Hindlimb muscle (tissue), 1 donor: Measurements from ENCODE around the gene ARHGAP6. TPM values are rescaled to one million over a fixed set of nuclear protein-coding genes. Genes with fewer than 3 reads are reported as not detected.
"Not testable (repeated sequence)": the region's sequence is repeated elsewhere in the genome, so short reads cannot be mapped to it uniquely, and the experiment has no call there.

ENCODE experiments used
- DNase-seq: peaks from one replicate; pipeline ENCODE4 v3.0.0-alpha.2; 2013
- polyA plus RNA-seq: library from polyadenylated mRNA; unstranded; fragments of 120-200 nt; gene quantifications from one replicate; pipeline ENCODE4 v1.2.1, GENCODE V29; 2013; ENCODE audit not compliant: insufficient read length

Gene ARHGAP6
- polyA plus RNA-seq, 1 donor: 12.8 TPM

DNA sequence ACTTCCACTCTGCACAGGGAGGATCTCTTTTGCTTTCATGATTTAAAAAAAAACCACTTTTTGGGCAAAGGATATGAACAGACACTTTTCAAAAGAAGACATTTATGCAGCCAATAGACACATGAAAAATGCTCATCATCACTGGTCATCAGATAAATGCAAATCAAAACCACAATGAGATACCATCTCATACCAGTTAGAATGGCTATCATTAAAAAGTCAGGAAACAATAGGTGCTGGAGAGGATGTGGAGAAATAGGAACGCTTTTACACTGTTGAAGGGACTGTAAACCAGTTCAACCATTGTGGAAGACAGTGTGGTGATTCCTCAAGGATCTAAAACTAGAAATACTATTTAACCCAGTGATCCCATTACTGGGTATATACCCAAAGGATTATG lies 87.4 kb downstream of the ARHGAP6 start:
- not testable (repeated sequence) for DNase-seq

DNA sequence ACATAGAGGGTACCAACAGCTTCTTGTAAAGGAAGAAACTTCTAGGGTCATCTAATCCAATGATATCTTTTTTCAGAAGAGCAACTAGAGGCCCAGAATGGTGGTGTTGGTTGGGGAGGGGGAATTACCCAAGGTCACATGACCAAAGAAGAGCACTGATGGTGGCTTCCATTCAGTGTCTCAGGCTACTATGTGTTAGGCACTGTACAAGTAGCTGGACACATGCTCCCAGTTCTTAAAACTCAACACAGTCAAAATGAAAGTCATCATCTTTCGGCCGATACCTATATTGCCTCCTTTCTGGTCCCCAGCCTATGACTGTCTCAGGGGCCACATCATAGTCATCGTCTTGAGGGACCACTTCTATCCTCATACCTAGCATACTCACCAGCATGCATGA lies 88.1 kb downstream of the ARHGAP6 start:
- no peak for DNase-seq

DNA sequence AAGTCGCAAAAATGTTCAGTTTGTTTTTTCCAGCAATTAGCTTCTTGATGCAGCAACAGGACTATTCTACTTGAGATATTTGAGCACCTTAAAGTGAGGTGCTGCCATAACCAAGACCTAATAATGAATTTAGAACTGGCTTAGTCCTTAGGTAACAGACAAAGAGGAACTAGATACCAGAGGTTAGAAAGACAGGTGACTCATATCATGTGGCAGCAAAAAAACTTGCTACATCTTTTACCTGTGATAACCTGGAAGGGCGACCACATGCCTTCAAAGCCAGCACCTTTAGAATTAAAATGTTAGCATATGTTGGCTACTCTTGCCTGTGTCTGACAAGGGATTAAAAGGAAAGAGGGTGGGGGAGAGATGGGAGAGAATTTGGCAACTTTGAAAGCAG lies 90.4 kb downstream of the ARHGAP6 start:
- no peak for DNase-seq

DNA sequence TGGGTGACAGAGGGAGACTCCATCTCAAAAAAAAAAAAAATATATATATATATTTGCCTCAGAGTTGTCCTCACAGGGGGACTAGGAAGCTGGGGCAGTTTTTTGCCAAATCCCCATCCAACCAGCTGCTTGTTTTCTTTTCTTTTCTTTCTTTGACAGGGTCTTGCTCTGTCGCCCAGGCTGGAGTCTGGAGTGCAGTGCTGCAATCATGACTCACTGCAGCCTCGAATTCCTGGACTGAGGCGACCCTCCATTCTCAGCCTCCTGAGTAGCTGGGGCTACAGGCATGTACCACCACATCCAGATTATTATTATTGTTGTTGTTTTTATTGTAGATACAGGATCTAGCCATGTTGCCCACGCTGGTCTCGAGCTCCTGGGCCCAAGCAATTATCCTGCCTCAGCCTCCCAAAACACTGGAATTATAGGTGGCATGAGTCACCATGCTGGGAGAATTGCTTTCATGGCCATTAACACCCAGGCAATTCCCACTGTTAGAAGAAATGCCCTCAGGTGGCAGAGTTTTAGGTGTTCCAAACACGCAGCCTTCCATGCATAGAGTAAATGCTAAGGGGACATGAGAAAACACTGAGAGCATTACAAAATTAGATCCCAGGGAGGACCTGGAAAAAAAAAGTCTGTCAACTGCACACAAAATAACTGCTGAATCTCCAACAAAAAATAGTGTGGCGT lies 98.0 kb downstream of the ARHGAP6 start:
- DNase-seq: no peak

DNA sequence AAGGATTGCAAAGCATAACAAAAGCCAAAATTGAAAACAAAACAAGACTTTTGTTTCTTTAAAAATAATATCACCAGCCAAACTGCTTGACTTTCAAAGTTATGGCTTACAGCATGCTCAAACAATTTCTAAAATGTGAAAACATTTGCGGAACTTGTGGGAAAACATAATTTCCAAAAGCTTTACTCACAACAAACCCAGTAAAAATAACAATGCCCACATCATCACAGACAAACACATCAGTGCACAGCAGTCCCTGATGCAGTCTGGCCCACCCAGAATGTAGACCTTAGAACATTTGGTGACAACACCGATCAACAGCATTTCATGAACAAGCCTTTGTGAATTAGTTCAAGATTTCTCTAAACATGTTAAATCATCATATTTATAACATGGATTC lies 98.9 kb downstream of the ARHGAP6 start:
- DNase-seq: no peak

DNA sequence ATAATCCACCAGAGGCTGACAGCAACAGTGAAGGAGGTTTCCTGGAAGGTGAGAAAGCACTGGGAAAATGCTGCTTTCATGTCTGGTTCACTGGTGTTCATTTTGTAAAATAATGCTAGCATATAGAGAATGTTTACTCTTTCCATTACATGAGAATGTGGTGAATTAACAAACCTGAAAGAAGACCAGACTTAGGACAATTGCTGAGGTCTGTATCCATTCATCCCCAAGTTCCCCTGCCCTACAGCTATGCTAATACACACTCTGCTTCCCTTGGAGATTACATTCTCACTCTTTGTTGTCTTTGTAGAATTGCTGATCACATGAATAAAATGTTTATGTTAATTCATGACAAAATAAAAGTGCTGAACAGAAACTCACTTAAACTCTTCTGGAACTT lies 99.5 kb downstream of the ARHGAP6 start:
- no peak for DNase-seq

DNA sequence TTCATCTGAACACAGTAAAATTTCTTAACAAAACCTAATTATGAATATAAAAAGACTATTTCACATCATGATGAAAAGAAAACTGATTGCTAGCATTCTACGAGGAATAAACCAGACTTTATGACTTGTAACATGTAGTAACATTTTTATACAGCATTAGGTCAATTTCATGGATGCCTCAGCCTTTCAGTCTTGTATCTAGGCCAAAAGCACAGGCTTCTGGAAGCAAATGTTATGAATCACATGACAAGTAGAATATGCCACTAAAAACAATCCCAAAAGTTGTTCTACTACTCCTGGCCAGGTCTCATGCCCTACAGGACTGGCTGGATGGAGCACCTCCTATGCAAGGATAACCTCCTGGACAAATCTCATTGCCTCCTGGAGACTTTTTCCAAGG lies 101.2 kb downstream of the ARHGAP6 start:
- DNase-seq: no peak

DNA sequence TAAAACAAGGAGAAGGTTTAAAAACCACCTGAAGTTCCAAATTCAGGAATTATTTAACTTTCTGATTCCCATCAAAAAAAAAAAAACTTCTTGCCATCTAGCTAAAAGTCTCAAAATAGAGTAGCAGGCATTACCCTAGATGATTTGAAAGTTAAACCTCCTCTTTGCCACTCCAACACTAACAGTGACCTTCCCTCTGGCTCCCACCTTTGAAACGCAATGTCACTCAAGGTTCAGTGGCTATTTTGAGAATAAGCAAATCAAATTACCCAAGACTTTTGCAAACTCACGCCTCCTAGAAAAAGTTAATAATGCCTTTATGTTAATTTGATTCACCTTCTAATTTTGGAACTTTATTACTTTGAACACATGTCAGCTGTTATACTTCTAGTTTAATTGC lies 103.2 kb downstream of the ARHGAP6 start:
- no peak for DNase-seq

DNA sequence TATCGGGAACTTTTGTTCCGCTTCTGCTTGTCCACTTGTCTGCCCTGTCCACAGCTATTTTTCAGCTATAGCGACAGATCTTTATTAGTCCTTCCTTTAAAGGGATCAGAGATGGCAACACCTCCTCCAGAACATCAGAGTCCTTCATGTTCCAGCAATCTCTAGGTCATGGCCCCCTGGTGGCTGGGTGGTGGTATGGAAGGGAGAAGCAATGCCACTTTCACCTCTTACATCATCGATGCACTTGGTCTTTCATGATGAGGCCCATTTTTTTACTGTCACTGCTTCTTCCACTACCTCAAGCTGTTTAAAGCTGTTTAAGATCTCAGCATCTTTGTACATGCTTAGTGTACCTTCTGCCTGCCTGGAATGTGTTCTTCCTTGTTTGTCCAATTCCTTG lies 106.7 kb downstream of the ARHGAP6 start:
- no peak for DNase-seq

DNA sequence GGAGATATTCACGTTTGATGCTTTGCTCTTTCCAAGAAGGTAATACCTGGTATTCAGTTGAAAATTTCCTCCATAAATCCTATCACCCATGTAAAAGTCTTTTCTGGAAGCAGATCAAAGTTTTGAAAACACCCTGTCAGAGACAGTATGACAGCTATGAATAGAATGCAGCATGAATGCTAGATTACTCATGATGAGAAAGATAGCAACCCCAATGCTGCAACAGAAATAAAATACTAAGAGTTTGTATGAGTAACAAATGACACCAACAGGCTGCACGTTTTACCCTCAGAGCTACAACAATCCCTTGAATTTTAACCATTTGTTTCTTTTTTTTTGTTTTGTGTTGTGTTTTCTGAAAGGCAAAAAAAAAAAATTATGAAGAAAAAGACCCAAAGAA lies 108.6 kb downstream of the ARHGAP6 start:
- DNase-seq: no peak

DNA sequence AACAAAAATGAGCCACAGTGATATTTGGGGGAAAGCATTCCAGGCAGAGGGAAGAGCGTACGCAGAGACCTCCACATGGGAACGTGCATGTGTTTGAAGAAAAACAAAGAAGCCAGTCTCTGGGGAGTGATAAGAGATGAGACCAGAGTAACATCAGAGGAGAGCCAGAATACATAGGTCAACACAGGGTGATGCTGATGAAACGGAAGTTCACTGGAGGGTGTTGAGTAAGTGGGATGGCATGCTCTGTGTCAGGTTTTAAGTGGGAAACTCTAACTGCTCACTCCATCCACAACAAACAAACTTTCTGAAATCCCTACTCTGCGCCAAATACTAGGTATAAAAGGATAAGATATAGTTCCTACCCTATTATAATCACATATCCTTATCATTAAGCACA lies 110.0 kb downstream of the ARHGAP6 start:
- no peak for DNase-seq

DNA sequence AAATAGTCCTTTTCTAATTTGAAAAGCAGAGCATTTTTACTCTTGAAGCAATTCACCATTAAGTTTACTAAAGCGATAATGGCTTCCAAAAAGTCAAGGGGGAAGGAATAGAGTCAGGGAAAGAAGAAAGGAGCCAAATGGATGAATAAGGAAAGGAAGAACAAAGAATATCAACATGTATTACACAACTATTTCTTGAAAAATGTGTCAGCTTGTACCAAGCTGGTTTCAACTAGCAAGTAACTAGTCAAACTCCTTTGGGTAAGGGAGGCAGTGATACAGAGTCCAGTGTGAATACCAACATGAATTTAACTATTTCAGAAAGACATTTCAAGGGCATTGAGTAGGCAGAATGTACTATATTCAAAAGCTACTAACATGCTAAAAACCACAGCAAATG lies 112.1 kb downstream of the ARHGAP6 start:
- no peak for DNase-seq

DNA sequence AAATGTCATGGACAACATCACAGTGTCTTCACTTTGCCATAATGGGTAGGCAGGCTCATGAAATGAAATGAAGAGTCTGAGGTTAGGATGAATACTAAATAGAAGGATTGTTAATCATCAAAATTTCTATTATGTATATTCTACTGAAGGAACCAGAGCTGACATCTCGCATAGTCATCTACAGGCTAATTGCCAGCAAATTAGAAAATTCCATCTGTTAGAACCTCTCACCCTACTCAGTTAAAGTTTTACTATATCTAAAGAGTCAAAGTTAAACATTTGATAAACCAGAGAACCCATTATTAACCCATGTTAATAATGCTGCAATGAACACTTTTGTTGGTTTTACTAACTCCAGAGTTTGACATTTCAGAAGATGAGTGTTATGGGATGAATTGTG lies 114.6 kb downstream of the ARHGAP6 start:
- DNase-seq: no peak

DNA sequence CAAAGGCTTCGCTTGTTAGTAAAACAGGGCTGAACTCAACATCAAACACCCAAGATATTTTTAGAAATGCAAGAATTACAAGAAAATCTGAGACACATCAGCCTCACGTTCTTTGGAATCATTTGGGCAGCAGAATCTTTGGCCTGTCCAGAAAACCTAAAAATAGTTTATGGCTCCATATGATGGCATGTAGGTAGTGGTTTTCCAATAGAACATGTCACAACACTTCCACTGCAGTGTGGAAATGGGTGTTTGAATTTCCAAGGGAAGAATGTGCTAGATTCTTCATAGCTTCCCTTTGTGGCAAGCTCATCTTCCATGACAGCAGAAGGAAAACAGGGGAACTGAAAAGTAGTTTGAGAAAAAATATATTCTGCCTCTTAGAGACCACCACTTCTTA lies 118.8 kb downstream of the ARHGAP6 start:
- DNase-seq: no peak

DNA sequence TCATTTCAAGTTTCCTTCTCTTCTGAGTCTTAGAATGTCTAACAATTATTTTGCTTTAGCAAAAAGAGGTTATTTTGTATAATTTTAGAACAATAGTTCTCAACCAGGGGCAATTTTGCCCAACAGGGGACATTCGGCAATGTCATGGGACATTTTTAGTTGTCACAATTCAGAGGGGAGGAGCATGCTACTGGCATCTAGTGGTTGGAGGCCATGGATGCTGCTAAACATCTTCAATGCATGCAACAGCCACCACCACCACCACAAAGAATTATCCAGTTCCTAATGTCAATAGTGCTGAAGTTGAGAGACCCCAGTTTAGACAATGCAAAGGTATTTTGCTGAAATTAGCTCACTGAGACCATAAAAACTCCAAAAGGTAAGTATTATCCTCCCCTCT lies 122.5 kb downstream of the ARHGAP6 start:
- no peak for DNase-seq

DNA sequence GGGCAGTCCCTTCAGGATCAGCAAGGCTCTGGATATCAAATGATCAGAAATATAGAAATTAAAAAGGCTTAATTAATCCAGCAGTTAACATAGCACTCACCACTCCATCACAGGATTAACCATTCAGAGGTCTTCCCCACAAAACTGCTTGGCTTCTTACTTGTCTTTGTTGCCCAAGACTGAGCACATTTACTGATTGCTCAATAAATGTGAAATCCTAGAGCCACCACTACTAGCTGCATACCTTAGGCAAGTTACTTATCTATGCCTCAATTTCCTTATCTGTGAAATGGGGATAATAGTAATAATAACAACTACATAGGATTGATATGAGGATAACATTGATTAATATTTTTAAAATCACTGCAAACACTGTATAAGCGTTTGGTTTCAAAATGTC lies 124.2 kb downstream of the ARHGAP6 start:
- no peak for DNase-seq

DNA sequence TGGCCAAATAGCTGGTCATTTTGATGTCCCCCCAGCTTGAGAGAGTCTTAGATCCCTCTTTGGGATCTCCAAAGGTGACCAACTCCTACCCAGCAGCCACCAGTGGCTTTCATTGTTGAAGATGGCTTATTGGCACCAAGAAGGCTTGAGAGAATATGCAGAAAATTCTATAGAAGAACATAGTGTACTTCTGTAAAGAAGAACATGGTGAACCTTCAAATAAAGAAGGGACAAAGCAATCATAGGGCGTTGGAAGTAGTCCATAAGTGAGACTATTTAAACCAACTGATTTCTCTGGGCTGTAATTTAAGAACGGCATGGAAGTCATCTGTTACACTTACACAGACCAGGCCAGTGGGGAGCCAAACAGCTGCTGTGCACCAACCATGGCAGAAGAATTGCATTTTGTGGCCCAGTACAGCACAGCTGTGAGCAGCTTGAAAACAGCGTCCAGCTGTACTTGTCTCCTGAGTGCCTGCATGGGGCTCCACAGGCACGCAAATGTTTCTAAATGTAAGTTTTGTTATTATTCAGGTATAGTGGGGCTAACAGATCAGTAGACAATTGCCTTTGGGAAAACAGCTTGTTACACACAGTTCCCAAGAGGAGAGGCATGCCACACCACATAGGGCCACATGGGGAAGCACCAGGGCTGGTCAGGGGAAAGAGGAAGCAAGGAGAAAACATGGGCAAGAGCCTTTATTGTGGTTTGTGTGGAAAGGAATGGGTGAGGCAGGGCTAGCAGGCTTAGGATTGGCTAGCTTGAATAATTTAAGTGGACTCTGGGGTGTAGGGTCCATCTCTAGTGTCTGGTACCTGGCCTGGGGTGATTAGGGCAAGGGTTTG lies 125.0 kb downstream of the ARHGAP6 start:
- DNase-seq: peak; percentile 16

DNA sequence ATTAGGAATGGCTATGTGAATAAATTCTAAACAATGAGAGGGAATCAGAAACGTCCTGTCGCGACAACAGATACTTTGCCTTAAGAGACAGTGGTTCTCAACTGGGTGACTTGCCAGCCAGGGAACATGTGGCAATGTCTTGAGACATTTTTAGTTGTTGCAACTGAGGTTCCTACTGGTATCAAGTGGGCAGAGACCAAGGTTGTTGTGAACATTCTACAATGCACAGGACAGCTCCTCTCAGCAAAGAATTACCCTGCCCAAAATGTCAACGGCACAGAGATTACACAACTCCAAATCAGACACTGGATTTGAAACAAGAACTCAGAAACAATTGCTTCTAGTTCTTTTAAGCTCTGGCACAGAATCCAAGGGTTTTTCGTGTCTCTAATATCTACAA lies 128.6 kb downstream of the ARHGAP6 start:
- no peak for DNase-seq

DNA sequence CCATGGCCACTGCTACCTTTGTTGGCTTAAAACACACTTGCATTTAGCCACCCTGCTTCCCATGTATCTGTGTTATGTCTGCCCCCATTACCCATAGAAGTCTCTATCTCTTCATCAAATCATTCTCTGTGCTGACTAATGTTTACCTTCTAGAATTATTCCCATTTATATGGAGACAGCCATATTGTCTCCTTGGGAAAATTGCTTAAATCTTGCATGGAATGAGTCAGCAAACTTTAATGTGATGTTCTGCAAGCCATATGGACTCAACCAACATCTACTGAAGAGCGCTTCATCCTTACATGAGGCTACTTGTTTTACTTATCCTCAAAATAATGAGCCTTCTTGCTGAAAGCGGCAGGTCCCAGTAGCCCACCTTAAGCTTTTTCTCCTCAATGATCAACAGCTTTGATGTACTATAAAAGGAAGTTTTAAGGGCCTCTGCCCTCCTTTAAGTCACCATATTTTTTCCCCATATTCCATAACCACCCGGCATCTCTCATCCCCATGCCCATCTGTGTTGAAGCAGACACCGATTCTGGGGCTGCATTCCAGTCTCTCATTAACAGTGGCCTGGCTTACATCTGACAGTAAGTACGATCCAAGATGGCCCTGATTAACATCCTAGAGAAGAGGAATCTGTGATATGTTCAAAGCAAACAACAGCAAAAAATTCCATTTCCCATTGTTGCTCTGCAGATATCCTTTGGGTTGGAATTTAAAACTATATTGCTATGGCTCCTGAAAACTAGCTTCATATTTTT lies 130.4 kb downstream of the ARHGAP6 start:
- DNase-seq: no peak

DNA sequence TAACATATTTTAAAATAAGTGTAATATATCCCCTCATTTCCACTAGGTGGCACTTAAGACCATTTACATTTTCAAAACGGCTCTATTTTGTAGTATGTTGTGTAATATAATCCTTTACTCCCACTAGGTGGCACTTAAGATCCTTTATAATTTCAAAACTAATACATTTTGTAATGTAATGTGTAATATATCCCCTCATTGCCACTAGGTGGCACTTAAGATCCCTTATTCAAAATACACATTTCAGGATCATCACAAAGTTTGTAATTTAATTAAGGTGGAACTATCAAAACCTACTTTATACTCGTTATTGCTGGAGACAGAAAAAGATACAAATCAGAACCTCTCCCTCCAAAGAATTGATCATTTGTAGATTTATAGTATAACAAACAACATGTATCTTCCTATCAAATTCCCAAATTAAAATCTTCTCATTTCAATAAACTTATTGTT lies 132.5 kb downstream of the ARHGAP6 start:
- DNase-seq: peak; percentile 42

DNA sequence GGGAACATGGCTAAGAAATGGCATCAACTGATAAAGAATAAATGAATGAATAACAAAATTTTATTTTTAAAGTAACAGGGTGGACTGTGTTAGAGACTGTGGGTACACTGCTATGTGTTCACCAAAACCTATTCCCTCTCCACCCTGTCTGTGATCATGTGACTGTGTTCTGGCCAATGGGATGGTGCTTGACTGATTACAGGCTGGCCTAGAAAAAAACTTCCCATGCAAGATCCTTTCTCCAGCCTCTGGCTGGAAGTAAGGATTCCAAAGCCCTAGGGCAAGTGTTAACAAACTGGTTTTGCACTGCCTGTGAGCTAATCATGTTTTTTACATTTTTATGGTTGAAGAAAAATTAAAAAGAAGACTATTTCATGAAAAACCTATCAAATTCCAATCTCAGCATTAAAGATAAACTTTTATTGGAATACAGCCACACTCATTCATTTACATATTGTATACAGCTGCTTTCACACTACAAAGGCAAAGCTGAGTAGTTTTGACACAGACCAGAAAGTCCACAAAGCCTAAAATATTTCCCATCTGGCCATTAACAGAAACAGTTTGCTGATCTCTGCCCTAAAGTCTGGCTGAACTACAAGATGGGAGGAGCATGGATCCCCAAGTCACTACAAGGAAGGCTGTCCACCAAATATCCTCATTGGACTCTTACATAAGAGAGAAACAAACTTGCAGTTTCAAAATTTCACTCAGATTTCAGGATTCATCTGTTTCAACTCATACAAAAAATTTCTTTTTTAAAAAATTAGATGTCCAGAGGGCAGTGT lies 133.2 kb downstream of the ARHGAP6 start:
- no peak for DNase-seq

DNA sequence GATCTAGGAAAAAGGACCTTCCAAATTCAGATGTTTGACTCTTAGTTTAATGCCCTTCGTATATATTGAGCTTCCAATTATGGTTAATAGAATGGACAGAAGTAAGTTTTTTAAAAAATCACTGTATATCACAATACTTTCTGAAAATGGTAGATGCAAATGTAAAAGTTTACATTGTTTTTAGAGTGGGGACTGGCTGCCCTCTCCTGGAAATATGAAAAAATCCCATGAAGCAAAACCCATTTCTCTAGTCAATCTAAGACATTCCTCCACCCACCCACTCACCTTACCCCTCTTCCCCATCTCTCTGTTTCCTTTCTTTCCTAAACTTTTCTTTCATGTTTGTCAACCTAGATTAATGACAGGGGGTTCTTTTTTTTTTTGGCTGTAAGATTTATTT lies 134.5 kb downstream of the ARHGAP6 start:
- DNase-seq: peak; percentile 13

DNA sequence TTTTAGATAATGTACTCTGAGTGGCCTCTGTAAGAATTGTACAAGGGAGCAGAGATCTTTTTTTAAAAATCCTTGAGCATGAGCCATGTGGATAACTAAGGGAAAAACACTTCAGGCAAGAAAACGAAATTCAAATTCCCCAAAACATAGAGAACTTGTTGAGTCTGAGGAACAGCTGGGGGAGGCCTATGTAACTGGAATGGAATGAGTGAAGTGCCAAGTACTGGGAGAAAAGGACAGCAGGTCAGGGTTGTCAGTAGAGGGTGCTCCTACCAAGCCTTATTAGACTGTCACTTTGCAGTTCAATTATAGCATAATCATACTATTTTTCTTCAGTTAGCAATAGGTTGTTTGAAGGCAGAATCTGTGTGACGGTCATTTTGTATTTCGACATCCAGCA lies 135.1 kb downstream of the ARHGAP6 start:
- no peak for DNase-seq
